ENCODE measurements around the gene HOOK2.

Gene HOOK2

DNA sequence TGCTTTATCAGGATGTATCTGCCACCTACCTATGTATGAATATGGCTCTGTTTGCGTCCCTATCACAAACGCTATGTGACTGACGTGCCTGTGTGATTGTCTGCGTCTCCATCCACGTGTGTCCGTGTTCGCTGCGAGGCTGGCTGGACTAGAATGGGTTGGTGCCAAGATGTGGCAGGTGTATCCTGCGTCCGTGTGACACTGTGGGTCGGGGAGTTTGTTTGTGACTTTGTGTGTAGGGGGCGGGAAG lies 6.7 kb upstream of the HOOK2 start:
- peaks cover 13% of the 10 kb centered on the region for H3K36me3 Mint-ChIP-seq (ENCODE audit: low read depth)
- H3K27me3 Mint-ChIP-seq: no peaks in the 10 kb centered on the region
- peaks cover 41% of the 10 kb centered on the region for H3K4me1 Mint-ChIP-seq (ENCODE audit: low read depth)
- intact Hi-C loops (cut with micrococcal nuclease): loop anchor here (1.0 kb wide), 1 partner anchor 8 kb away; no protein-coding TSS in a partner anchor
- H3K9me3 Mint-ChIP-seq: no peaks in the 10 kb centered on the region
- no peak overlapping the region for H3K27ac Mint-ChIP-seq
- no peak overlapping the region for H3K4me3 Mint-ChIP-seq

DNA sequence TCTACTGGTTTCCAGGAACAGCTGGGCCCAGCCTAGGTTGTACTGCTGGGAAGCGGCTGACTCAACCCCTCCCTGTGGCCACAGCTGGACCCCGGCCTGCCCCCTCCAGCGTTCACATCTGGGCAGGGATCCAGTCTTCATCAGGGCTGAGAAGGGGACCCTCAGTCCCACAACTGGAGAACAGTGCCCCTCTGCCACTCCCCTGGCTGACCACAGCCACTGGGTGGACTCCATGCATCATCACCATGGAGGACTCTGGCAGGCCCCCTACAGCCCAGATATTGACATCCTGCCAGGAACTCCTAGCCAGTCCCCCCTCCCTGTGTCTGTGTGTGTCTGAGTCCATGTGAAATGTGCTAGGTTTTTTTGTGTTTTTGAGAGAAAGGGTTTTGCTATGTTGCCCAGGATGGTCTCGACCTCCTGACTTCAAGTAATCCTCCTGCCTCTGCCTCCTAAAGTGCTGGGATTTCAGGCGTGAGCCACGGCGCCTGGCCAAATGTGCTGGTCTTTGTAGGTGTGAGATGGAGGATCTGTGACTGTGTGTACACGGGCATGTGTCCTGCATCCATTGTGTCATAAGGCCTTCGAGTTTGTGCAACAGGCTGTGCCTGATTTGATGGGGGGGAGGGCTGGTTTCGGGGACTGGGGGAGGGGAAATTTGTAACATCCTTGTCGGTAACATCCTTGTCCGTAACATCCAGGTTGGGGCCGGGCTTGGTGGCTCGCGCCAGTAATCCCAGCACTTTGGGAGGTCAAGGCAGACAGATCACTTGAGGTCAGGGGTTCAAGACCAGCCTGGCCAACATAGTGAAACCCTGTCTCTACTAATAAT lies 4.0 kb upstream of the HOOK2 start:
- Mint-ChIP-seq H3K4me1 (ENCODE audit: low read depth) (peaks cover 40% of the 10 kb centered on the region), H3K4me3 (peak overlapping the region; percentile 83), H3K27ac (peak overlapping the region; percentile 91), H3K36me3 (ENCODE audit: low read depth) (peaks cover 13% of the 10 kb centered on the region), H3K9me3 (no peaks in the 10 kb centered on the region), H3K27me3 (no peaks in the 10 kb centered on the region)
- intact Hi-C loops (cut with micrococcal nuclease): no loop called here

DNA sequence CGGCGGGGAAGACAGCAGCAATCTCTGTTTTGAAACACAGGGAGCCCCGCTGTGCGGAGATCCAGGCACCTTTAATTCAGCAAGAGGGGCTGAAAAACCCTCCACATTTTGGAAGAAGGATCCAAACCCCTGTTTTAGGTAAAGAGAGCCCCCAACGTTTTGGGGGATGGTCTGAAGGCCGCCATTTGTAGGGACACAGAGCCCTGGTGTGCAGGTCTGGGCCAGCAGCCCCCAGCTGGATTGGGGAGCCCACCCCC lies 3.5 kb upstream of the HOOK2 start:
- intact Hi-C loops (cut with micrococcal nuclease): no loop called here
- Mint-ChIP-seq H3K36me3 (ENCODE audit: low read depth) (peaks cover 16% of the 10 kb centered on the region), H3K27ac (peak overlapping the region; percentile 91), H3K4me1 (ENCODE audit: low read depth) (peaks cover 43% of the 10 kb centered on the region), H3K9me3 (no peaks in the 10 kb centered on the region), H3K27me3 (no peaks in the 10 kb centered on the region), H3K4me3 (peak overlapping the region; percentile 83)

DNA sequence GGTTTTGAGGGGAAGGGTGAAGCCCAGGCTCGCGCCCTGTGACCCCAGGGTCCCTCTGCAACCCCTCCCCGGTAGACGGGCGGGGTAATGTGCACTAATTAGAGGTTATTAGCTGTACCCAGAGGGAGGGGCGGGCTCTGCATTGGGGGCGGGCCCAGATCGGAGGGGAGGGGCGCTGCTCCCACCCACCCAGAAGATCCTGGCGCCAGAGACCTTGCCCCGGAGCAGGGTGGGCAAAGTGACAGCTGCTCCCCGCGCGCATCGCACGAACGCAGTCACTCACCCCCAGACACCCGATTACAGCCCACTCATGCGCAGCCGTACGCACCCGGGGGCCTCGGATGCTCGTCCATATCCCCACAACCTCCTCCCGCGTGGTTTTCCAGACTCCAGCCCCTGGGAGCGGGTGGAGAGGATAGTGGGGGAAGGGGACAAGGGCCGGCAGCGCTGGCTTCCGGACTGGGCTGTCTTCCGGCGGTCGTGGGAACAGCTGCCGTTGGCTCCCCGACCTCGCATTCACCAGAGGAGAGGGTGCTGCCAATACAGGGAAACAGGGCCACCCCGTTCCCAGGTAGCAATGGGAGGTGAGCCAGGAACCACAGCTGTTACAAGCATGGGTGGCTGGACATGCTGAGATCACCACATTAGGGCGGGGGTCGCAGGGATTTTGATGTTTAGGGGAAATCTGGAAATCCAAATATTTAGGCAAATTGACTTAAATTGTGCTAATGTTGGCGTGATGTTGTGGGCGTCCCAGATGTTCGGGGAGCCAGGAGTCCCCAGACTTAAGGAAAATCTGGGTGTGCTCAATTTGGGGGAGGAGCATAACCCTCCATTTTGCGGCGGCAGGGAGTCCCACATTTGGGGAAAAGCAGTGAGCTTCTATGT lies 2.9 kb upstream of the HOOK2 start:
- Mint-ChIP-seq H3K27ac (peak overlapping the region; percentile 91), H3K9me3 (no peaks in the 10 kb centered on the region), H3K4me3 (peak overlapping the region; percentile 83), H3K27me3 (no peaks in the 10 kb centered on the region), H3K36me3 (ENCODE audit: low read depth) (peaks cover 21% of the 10 kb centered on the region), H3K4me1 (ENCODE audit: low read depth) (peaks cover 48% of the 10 kb centered on the region)
- intact Hi-C loops (cut with micrococcal nuclease): no loop called here

DNA sequence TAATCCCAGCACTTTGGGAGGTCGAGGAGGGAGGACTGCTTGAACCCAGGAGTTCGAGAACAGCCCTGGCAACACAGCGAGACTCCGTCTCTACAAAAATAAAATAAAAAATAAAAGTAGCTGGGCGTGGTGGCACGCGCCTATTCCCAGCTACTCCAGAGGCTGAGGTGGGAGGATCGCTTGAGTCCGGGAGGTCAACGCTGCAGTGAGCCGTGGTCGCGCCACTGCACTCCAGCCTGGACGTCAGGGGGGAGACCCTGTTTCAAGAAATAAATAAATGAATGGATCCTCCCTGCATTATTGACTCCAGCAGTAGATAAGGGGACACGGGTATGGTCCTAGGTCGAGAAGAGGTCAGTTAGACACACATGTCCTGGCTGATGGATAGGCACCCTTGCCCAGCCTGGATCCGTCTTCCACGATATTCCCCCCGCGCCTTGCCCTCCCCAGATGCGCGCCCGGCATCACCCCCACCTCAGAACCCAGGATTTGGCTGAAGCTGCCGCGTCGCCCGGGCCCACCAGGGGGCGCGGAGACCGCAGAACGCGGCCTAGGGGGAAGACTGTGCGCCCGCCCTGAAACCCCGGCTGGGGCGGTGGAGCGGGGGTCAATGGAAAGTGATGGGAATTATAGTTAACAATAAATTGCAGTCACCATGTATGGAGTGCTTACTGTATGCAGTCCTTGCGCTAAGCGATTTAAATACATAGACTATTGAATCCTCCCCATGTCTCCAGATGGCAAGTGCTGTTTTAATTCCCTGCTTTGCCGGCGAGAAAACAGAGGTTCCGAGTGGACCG lies 2.1 kb upstream of the HOOK2 start:
- intact Hi-C loops (cut with micrococcal nuclease): loop anchor here (1.0 kb wide), 2 partner anchors 14 to 19 kb away; partner anchors contain the start of gene JUNB
- no peaks in the 10 kb centered on the region for H3K9me3 Mint-ChIP-seq
- H3K4me3 Mint-ChIP-seq: peak overlapping the region; percentile 83
- H3K36me3 Mint-ChIP-seq (ENCODE audit: low read depth): peaks cover 22% of the 10 kb centered on the region
- peaks cover 57% of the 10 kb centered on the region for H3K4me1 Mint-ChIP-seq (ENCODE audit: low read depth)
- peak overlapping the region; percentile 91 for H3K27ac Mint-ChIP-seq
- no peaks in the 10 kb centered on the region for H3K27me3 Mint-ChIP-seq

GRCh38 chr19:12773571-12773970 lies 1.8 kb downstream of the HOOK2 start:
- peaks cover 32% of the 10 kb centered on the region for H3K4me1 Mint-ChIP-seq (ENCODE audit: low read depth)
- intact Hi-C loops (cut with micrococcal nuclease): no loop called here
- H3K9me3 Mint-ChIP-seq: no peaks in the 10 kb centered on the region
- H3K27ac Mint-ChIP-seq: no peak overlapping the region
- H3K36me3 Mint-ChIP-seq (ENCODE audit: low read depth): peaks cover 45% of the 10 kb centered on the region
- no peak overlapping the region for H3K4me3 Mint-ChIP-seq
- H3K27me3 Mint-ChIP-seq: no peaks in the 10 kb centered on the region

DNA sequence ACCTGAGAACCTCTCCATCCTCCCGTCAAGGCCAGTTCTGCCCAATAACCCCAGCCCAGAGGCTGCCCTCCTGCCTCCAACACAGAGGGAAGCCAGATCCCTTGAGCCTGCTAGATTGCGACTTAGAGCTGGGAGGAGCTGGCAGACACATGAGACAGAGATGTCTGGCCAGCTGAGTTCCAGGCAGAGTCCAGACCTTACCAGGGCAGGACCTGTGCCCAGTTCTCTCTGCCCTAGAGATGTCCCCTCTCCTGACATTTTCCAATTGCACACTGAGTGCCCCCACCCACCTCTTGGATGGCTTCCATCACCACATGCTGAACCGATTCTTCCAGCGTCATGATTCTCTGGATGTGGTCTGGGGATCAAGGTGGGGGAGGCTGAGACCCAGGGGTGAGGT lies 3.0 kb downstream of the HOOK2 start:
- Mint-ChIP-seq H3K4me1 (ENCODE audit: low read depth) (peaks cover 24% of the 10 kb centered on the region), H3K4me3 (no peak overlapping the region), H3K27me3 (no peaks in the 10 kb centered on the region), H3K36me3 (ENCODE audit: low read depth) (peaks cover 43% of the 10 kb centered on the region), H3K9me3 (no peaks in the 10 kb centered on the region), H3K27ac (no peak overlapping the region)
- intact Hi-C loops (cut with micrococcal nuclease): no loop called here

GRCh38 chr19:12770922-12771321 lies 4.4 kb downstream of the HOOK2 start:
- Mint-ChIP-seq H3K27ac (no peak overlapping the region), H3K36me3 (ENCODE audit: low read depth) (peaks cover 57% of the 10 kb centered on the region), H3K27me3 (no peaks in the 10 kb centered on the region), H3K4me3 (no peak overlapping the region), H3K9me3 (no peaks in the 10 kb centered on the region), H3K4me1 (ENCODE audit: low read depth) (peaks cover 29% of the 10 kb centered on the region)
- intact Hi-C loops (cut with micrococcal nuclease): no loop called here

GRCh38 chr19:12769689-12770088 lies 5.7 kb downstream of the HOOK2 start:
- no peaks in the 10 kb centered on the region for H3K9me3 Mint-ChIP-seq
- intact Hi-C loops (cut with micrococcal nuclease): no loop called here
- H3K4me3 Mint-ChIP-seq: no peak overlapping the region
- H3K27me3 Mint-ChIP-seq: no peaks in the 10 kb centered on the region
- no peak overlapping the region for H3K27ac Mint-ChIP-seq
- H3K36me3 Mint-ChIP-seq (ENCODE audit: low read depth): peaks cover 69% of the 10 kb centered on the region
- peaks cover 27% of the 10 kb centered on the region for H3K4me1 Mint-ChIP-seq (ENCODE audit: low read depth)

GRCh38 chr19:12767666-12768065 lies 7.7 kb downstream of the HOOK2 start:
- intact Hi-C loops (cut with micrococcal nuclease): loop anchor here (2.0 kb wide), 1 partner anchor 79 kb away; no protein-coding TSS in a partner anchor
- Mint-ChIP-seq H3K27ac (no peak overlapping the region), H3K27me3 (no peaks in the 10 kb centered on the region), H3K4me3 (no peak overlapping the region), H3K4me1 (ENCODE audit: low read depth) (peaks cover 10% of the 10 kb centered on the region), H3K36me3 (ENCODE audit: low read depth) (peaks cover 79% of the 10 kb centered on the region), H3K9me3 (no peaks in the 10 kb centered on the region)

DNA sequence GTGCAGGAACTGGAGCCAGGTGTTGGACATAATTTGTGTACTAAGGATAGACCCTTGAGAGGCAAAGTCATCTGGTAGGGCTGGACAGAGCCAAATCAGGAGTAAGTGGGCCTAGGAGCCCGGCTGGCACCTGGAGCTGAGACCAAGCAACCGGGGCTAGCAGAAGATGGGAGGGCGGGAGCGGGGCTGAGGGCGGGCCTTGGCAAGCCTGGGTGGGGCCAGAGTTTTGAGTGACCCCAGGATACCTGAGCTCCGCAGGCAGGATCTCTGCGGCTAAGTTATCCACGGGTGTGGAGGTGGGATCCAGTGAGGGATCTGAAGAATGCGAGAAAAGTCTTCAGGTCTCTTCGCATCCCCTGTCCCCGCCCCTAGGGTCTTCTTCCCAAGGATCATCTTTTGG lies 8.2 kb downstream of the HOOK2 start:
- Mint-ChIP-seq H3K27ac (no peak overlapping the region), H3K9me3 (no peaks in the 10 kb centered on the region), H3K27me3 (no peaks in the 10 kb centered on the region), H3K4me1 (ENCODE audit: low read depth) (peaks cover 7% of the 10 kb centered on the region), H3K4me3 (no peak overlapping the region), H3K36me3 (ENCODE audit: low read depth) (peaks cover 85% of the 10 kb centered on the region)
- intact Hi-C loops (cut with micrococcal nuclease): loop anchor here (2.0 kb wide), 1 partner anchor 80 kb away; no protein-coding TSS in a partner anchor

GRCh38 chr19:12766051-12766521 lies 9.3 kb downstream of the HOOK2 start:
- H3K36me3 Mint-ChIP-seq (ENCODE audit: low read depth): peaks cover 89% of the 10 kb centered on the region

DNA sequence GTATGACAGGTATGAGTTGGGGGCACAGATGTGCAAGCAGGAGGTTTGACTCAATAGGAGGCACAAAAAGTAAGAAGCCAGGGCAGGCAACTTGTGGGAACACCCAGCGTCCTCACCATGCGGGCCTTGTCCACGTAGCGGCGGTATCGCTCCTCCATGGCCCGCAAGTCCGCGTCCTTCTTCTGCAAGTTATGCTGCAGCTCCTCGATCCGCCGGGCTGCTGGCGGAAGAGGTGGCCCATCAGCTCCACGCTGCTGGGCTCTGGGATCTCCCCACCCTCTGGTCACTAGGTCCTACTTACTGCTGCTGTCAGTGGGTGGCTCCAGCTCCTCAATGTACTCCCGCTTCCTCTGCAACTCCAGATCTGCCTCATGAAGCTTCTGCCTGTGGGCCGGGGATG lies 10.7 kb downstream of the HOOK2 start:
- Mint-ChIP-seq H3K4me1 (ENCODE audit: low read depth) (peaks cover 12% of the 10 kb centered on the region), H3K36me3 (ENCODE audit: low read depth) (peaks cover 75% of the 10 kb centered on the region), H3K27me3 (no peaks in the 10 kb centered on the region), H3K4me3 (no peak overlapping the region), H3K27ac (no peak overlapping the region), H3K9me3 (no peaks in the 10 kb centered on the region)
- intact Hi-C loops (cut with micrococcal nuclease): no loop called here

More at GRCh38 chr19:12766051-12766521, 9.3 kb downstream of the HOOK2 start:
- peak overlapping the region; percentile 78 for H3K4me3 Mint-ChIP-seq
- peaks cover 7% of the 10 kb centered on the region for H3K4me1 Mint-ChIP-seq (ENCODE audit: low read depth)
- intact Hi-C loops (cut with micrococcal nuclease): loop anchor here (2.0 kb wide), 1 partner anchor 81 kb away; no protein-coding TSS in a partner anchor
- no peaks in the 10 kb centered on the region for H3K27me3 Mint-ChIP-seq
- H3K9me3 Mint-ChIP-seq: no peaks in the 10 kb centered on the region
- H3K27ac Mint-ChIP-seq: peak overlapping the region; percentile 60

- Mint-ChIP-seq H3K36me3 (ENCODE audit: low read depth) (peaks cover 66% of the 10 kb centered on the region), H3K4me3 (no peak overlapping the region), H3K4me1 (ENCODE audit: low read depth) (peaks cover 12% of the 10 kb centered on the region), H3K27me3 (peaks cover 12% of the 10 kb centered on the region), H3K9me3 (no peaks in the 10 kb centered on the region), H3K27ac (no peak overlapping the region)
- intact Hi-C loops (cut with micrococcal nuclease): no loop called here
Observed at GRCh38 chr19:12763100-12763499, 12.3 kb downstream of the HOOK2 start.

All from dendritic cell treated with granulocyte-macrophage colony-stimulating factor and Interleukin-4, amounts not matched to agents 40 ng/mL and 50 ng/mL, for 4 days (primary cell).